Measurements from ENCODE around the gene KIF1B.

DNA sequence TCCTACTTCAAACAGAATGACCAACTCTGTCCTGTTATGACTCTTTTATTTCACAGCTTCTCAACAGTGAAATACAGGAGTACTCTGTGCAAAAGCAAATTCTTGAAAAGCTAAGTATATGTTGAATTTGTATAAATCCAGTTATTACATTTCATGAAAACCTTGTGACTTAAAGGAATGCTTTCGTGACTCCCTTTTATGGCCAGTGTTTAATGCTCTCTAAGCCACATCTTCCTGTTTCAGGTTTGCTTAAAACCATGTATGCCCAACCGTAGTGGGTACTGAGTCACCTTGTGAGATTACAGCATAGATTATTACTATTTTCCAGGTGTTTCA is 40.2 kb upstream of the KIF1B start:
- TF ChIP-seq, protein P1, sequence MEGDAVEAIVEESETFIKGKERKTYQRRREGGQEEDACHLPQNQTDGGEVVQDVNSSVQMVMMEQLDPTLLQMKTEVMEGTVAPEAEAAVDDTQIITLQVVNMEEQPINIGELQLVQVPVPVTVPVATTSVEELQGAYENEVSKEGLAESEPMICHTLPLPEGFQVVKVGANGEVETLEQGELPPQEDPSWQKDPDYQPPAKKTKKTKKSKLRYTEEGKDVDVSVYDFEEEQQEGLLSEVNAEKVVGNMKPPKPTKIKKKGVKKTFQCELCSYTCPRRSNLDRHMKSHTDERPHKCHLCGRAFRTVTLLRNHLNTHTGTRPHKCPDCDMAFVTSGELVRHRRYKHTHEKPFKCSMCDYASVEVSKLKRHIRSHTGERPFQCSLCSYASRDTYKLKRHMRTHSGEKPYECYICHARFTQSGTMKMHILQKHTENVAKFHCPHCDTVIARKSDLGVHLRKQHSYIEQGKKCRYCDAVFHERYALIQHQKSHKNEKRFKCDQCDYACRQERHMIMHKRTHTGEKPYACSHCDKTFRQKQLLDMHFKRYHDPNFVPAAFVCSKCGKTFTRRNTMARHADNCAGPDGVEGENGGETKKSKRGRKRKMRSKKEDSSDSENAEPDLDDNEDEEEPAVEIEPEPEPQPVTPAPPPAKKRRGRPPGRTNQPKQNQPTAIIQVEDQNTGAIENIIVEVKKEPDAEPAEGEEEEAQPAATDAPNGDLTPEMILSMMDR (IDR thresholded peaks at IDR 0.05): no peak
- TF ChIP-seq POLR2A (IDR thresholded peaks at IDR 0.05) (no peak), EP300 (IDR thresholded peaks at IDR 0.05) (no peak)
